Type B pancreatic cell (in vitro differentiated cells): ENCODE results near the gene ANKS1B. TPM values are rescaled to one million over a fixed set of nuclear protein-coding genes. Genes with fewer than 3 reads are reported as not detected.

Experiments
- DNase-seq: peaks from one replicate; pipeline ENCODE4 v3.0.0; 2021; ENCODE audit warnings: mixed read lengths; ENCODE audit not compliant: unreplicated experiment; ENCODE audit errors: extremely low spot score
- H3K27ac Mint-ChIP-seq: 2 replicates; pipeline ENCODE4 v1.8.0; 2021; ENCODE audit warnings: mild to moderate bottlenecking, mixed read lengths
- H3K27me3 Mint-ChIP-seq: 2 replicates; pipeline ENCODE4 v1.8.0; 2021; ENCODE audit warnings: mixed read lengths
- H3K36me3 Mint-ChIP-seq: 2 replicates; pipeline ENCODE4 v1.8.0; 2021; ENCODE audit warnings: mixed read lengths
- H3K4me1 Mint-ChIP-seq: one replicate; pipeline ENCODE4 v1.8.0; 2021; ENCODE audit warnings: mixed read lengths; ENCODE audit not compliant: unreplicated experiment
- H3K4me3 Mint-ChIP-seq: 2 replicates; pipeline ENCODE4 v1.8.0; 2021; ENCODE audit warnings: mild to moderate bottlenecking, mixed read lengths
- H3K9me3 Mint-ChIP-seq: 2 replicates; pipeline ENCODE4 v1.8.0; 2021; ENCODE audit warnings: mixed read lengths
- total RNA-seq: library from RNA; stranded (reverse); gene quantifications from 2 replicates; pipeline ENCODE4 v1.2.1, GENCODE V29; 2021; ENCODE audit warnings: low replicate concordance
- TF ChIP-seq, protein P1 (sequence below): fragments of 200-600 bp; sonication (generic); conservative IDR thresholded peaks from 2 replicates; pipeline ENCODE4 v1.5.0; 2021; ENCODE audit warnings: antibody characterized with exemption, mild to moderate bottlenecking

ANKS1B gene
- total RNA-seq, 1 donor from 2014 or later: 4.7 TPM

DNA sequence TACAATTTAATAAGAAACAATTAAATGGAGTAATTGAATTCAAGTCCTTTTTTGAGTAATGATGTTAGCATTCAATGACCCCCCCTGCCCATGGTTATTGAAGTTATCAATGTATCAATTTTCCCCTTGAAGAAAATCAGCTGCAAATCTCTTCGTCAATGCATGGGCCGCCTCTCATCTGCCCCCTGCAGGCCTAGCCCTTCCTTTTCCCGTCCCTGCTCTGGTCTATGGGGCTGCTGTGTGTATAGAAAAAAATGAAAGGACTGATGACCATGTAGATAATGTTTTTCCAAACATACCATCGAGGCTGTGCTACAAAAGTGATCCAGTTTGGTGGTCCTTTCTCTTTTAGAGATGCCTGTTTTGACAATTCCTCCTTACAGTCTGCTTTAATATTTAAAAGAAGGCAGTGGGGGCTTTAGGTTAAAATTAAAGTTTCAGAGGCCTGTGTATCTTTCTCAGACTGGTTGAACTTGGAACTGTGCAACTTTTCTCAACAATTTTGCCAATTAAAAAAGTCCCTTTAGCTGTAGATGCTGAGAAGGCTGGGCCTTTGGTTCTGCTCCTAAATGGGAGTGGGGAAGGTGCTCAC lies 1241.3 kb downstream of the ANKS1B start:
- DNase-seq: no peak
- Mint-ChIP-seq H3K27me3 (peaks cover 35% of the 10 kb centered on the region), H3K4me1 (peaks cover 8% of the 10 kb centered on the region), H3K9me3 (no peaks in the 10 kb centered on the region), H3K36me3 (no peaks in the 10 kb centered on the region), H3K27ac (no peak overlapping the region), H3K4me3 (no peak overlapping the region)
- TF ChIP-seq, protein P1, sequence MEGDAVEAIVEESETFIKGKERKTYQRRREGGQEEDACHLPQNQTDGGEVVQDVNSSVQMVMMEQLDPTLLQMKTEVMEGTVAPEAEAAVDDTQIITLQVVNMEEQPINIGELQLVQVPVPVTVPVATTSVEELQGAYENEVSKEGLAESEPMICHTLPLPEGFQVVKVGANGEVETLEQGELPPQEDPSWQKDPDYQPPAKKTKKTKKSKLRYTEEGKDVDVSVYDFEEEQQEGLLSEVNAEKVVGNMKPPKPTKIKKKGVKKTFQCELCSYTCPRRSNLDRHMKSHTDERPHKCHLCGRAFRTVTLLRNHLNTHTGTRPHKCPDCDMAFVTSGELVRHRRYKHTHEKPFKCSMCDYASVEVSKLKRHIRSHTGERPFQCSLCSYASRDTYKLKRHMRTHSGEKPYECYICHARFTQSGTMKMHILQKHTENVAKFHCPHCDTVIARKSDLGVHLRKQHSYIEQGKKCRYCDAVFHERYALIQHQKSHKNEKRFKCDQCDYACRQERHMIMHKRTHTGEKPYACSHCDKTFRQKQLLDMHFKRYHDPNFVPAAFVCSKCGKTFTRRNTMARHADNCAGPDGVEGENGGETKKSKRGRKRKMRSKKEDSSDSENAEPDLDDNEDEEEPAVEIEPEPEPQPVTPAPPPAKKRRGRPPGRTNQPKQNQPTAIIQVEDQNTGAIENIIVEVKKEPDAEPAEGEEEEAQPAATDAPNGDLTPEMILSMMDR: peak; percentile 79

DNA sequence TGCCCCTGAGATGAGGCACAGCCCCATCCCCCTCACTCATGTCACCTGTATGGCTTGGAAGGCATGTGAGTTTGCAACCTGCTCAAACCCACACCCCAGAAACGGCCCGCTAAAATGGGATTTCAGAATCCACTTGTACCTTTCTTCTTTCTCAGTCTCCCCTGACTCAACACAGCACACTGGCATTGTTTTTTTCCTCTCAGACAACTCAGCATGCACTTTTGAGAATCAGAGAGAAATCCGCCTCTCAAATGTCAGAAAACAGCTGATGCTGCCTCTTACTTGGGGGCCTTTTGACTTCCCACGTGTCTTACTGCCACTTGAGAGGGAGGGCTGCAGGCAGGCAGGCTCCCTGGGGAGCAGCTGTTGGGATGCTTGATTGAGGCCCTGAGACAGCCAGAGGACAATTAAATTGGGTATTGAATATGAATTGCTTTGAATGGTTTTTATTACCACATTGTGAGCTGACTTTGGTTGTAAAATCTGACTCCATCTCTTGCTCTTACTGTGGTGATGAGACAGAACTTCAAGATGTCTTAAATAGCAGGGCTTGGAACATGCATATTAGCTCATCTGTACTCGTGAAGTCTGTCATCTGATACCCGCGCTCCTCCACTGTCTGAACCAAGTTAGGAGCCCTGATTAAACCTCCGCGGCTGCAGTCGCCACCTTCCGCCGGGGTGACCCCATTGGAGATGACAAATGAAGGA lies 1243.0 kb downstream of the ANKS1B start:
- Mint-ChIP-seq H3K27me3 (peaks cover 27% of the 10 kb centered on the region), H3K27ac (no peak overlapping the region), H3K36me3 (no peaks in the 10 kb centered on the region), H3K4me3 (no peak overlapping the region), H3K4me1 (peaks cover 16% of the 10 kb centered on the region), H3K9me3 (no peaks in the 10 kb centered on the region)
- no peak for DNase-seq
- TF ChIP-seq, protein P1: no peak

DNA sequence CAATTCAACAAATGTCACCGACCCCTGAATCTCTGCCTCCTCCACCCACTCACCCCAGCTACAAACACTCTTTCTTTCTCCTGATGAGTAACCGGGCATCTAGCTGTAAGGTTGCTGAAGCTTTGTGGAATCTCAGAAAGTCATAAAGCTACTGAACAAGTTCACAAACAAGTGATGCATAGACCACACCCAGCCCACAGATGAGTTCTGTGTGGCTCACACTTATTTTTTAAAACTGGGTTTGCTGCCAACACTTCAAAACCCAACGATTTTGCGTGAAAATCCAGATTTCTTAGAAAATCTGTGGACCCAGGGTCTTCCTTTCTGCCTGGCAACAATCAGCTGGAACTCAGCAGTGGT lies 1243.6 kb downstream of the ANKS1B start:
- Mint-ChIP-seq H3K9me3 (no peaks in the 10 kb centered on the region), H3K4me1 (peaks cover 17% of the 10 kb centered on the region), H3K27me3 (peaks cover 22% of the 10 kb centered on the region), H3K36me3 (peaks cover 2% of the 10 kb centered on the region), H3K27ac (no peak overlapping the region), H3K4me3 (no peak overlapping the region)
- TF ChIP-seq, protein P1: no peak
- no peak for DNase-seq

DNA sequence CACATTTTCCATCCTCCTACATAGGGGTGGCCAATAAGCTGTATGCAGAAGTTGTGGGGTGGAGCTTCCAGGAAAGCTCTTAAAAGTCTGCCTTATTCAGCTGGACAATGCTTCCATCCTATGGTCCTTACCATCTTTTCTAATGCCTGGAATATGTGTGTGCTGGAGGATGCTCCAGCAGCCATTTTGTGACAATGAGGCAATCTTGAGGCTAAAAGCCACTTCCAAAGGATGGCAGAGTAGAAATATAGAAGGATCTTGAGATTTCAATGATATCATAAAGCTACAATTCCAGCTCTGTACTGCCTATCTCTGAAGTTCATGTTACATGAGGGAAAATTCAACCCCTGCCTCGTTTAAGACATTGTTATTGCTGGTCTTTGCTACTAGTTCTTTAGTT lies 1244.0 kb downstream of the ANKS1B start:
- no peaks in the 10 kb centered on the region for H3K9me3 Mint-ChIP-seq
- no peak overlapping the region for H3K4me3 Mint-ChIP-seq
- no peak for DNase-seq
- no peak overlapping the region for H3K27ac Mint-ChIP-seq
- TF ChIP-seq, protein P1: no peak
- peaks cover 19% of the 10 kb centered on the region for H3K27me3 Mint-ChIP-seq
- H3K36me3 Mint-ChIP-seq: peaks cover 7% of the 10 kb centered on the region
- H3K4me1 Mint-ChIP-seq: peaks cover 16% of the 10 kb centered on the region

DNA sequence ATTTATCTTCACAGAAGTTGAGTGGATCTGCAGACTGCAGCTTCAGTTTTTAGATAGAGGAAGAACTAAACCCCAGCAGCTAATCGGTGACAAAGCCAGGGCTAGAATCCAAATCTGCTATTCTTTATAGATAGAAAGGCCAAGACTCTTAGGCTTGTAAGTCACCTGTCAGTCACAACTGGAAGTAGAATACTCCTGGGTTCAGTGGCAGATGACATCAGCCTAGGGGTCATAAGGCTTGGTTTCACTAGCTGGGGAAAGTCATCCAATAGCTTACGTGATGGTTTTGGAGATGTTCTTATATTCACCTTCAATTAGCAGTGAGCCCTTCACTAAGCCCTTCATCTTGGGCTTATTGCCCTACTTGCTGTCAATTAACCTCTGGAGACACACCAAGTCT lies 1246.2 kb downstream of the ANKS1B start:
- peaks cover 16% of the 10 kb centered on the region for H3K4me1 Mint-ChIP-seq
- TF ChIP-seq, protein P1: no peak
- no peak overlapping the region for H3K27ac Mint-ChIP-seq
- no peak overlapping the region for H3K4me3 Mint-ChIP-seq
- H3K36me3 Mint-ChIP-seq: peaks cover 15% of the 10 kb centered on the region
- no peaks in the 10 kb centered on the region for H3K9me3 Mint-ChIP-seq
- H3K27me3 Mint-ChIP-seq: peaks cover 19% of the 10 kb centered on the region
- DNase-seq: no peak
